Neural cell (in vitro differentiated cells): ENCODE data around the gene RNF144A. TPM values are rescaled to one million over a fixed set of nuclear protein-coding genes. Genes with fewer than 3 reads are reported as not detected.
A peak's percentile ranks its signal among the peaks of the same experiment; 100 is the strongest.

Source experiments
- H2AFZ ChIP-seq: fragments of 200-600, 300-800 bp; sonication (generic), shearing (Covaris generic); 2 replicates; pipeline ENCODE4 v1.6.0; 2014; ENCODE audit warnings: low read depth, mild to moderate bottlenecking, antibody characterized with exemption, low read length, moderate library complexity
- H3F3A ChIP-seq: fragments of 200-600 bp; shearing (Covaris generic); 2 replicates; pipeline ENCODE4 v1.6.1; 2016; ENCODE audit warnings: mild to moderate bottlenecking, moderate library complexity, mixed read lengths, antibody characterized with exemption, low read length; ENCODE audit not compliant: insufficient read depth, poor library complexity, severe bottlenecking
- H3K27ac ChIP-seq: fragments of 200-600, 300-800 bp; sonication (generic), shearing (Covaris generic); 2 replicates; pipeline ENCODE4 v1.5.1; 2014; ENCODE audit warnings: mild to moderate bottlenecking, low read length, moderate library complexity
- H3K27me3 ChIP-seq: fragments of 300-800, 200-600 bp; sonication (generic), shearing (Covaris generic); 2 replicates; pipeline ENCODE4 v1.6.0; 2014; ENCODE audit warnings: mild to moderate bottlenecking, low read depth, low read length, moderate library complexity; ENCODE audit not compliant: insufficient read depth
- H3K36me3 ChIP-seq: fragments of 300-800, 200-600 bp; sonication (generic), shearing (Covaris generic); 2 replicates; pipeline ENCODE4 v1.5.1; 2014; ENCODE audit warnings: mild to moderate bottlenecking, antibody characterized with exemption, low read length, moderate library complexity; ENCODE audit not compliant: insufficient read depth
- H3K4me2 ChIP-seq: fragments of 300-800, 200-600 bp; sonication (generic), shearing (Covaris generic); 2 replicates; pipeline ENCODE4 v1.6.0; 2014; ENCODE audit warnings: mild to moderate bottlenecking, low read length
- H3K4me3 ChIP-seq: fragments of 300-800, 200-600 bp; sonication (generic), shearing (Covaris generic); 2 replicates; pipeline ENCODE4 v1.5.1; 2014; ENCODE audit warnings: mild to moderate bottlenecking, low read length, moderate library complexity
- H3K79me2 ChIP-seq: fragments of 200-600 bp; shearing (Covaris generic); replicated peaks from 2 replicates; pipeline ENCODE4 v1.6.0; 2014; ENCODE audit warnings: mild to moderate bottlenecking, low read length, moderate library complexity; ENCODE audit not compliant: insufficient read depth
- H3K9ac ChIP-seq: fragments of 300-800, 200-600 bp; sonication (generic), shearing (Covaris generic); 2 replicates; pipeline ENCODE4 v1.6.1; 2016; ENCODE audit warnings: mild to moderate bottlenecking, low read length, mixed read lengths
- H3K9me2 ChIP-seq: fragments of 200-600 bp; shearing (Covaris generic); 2 replicates; pipeline ENCODE4 v1.6.1; 2016; ENCODE audit warnings: mild to moderate bottlenecking, low read length, mixed read lengths; ENCODE audit not compliant: insufficient read depth
- H3K9me3 ChIP-seq: fragments of 200-600, 300-800 bp; sonication (generic), shearing (Covaris generic); 2 replicates; pipeline ENCODE4 v1.6.1; 2016; ENCODE audit warnings: mild to moderate bottlenecking, mixed run types, low read length, moderate library complexity, mixed read lengths
- H4K20me1 ChIP-seq: fragments of 200-600 bp; shearing (Covaris generic); 2 replicates; pipeline ENCODE4 v1.6.1; 2016; ENCODE audit warnings: mild to moderate bottlenecking, mixed run types; ENCODE audit not compliant: insufficient read depth
- CTCF ChIP-seq: fragments of 450-650 bp; IDR thresholded peaks from 2 replicates; pipeline ENCODE4 v1.5.1; 2014; ENCODE audit warnings: antibody characterized with exemption, mild to moderate bottlenecking, moderate library complexity; ENCODE audit not compliant: poor library complexity, severe bottlenecking
- EP300 ChIP-seq: fragments of 450-650 bp; conservative IDR thresholded peaks from 2 replicates; pipeline ENCODE4 v1.6.1; 2014; ENCODE audit warnings: antibody characterized with exemption, mild to moderate bottlenecking, moderate library complexity; ENCODE audit not compliant: poor library complexity, severe bottlenecking
- EZH2 ChIP-seq: fragments of 200-600, 300-800 bp; shearing (Covaris generic), sonication (generic); IDR thresholded peaks from 2 replicates; pipeline ENCODE4 v1.6.1; 2014; ENCODE audit warnings: antibody characterized with exemption, low read length, borderline replicate concordance, mild to moderate bottlenecking; ENCODE audit not compliant: insufficient read depth, poor library complexity, severe bottlenecking
- MXI1 ChIP-seq: fragments of 450-650 bp; conservative IDR thresholded peaks from 2 replicates; pipeline ENCODE4 v1.6.1; 2014; ENCODE audit warnings: antibody characterized with exemption, mild to moderate bottlenecking; ENCODE audit not compliant: poor library complexity, severe bottlenecking
- POLR2AphosphoS5 ChIP-seq: IDR thresholded peaks from 2 replicates; pipeline ENCODE4 v1.6.1; 2012
- RAD21 ChIP-seq: fragments of 450-650 bp; conservative IDR thresholded peaks from 2 replicates; pipeline ENCODE4 v1.6.1; 2014; ENCODE audit warnings: antibody characterized with exemption, mild to moderate bottlenecking, moderate library complexity
- REST ChIP-seq: IDR thresholded peaks from 2 replicates; pipeline ENCODE4 v1.6.1; 2012; ENCODE audit warnings: borderline replicate concordance
- SMC3 ChIP-seq: fragments of 450-650 bp; conservative IDR thresholded peaks from 2 replicates; pipeline ENCODE4 v1.6.1; 2014; ENCODE audit warnings: antibody characterized with exemption, mild to moderate bottlenecking, moderate library complexity; ENCODE audit not compliant: poor library complexity
- TAF1 ChIP-seq: IDR thresholded peaks from 2 replicates; pipeline ENCODE4 v1.6.1; 2012; ENCODE audit warnings: low read depth
- polyA plus RNA-seq: library from polyadenylated mRNA; depleted of rRNA; stranded (reverse); fragments of >200 nt; gene quantifications from 2 replicates; pipeline ENCODE4 v1.2.3, GENCODE V29; 2014

RNF144A gene
- polyA plus RNA-seq, 1 donor from 2014 or later: 26.9 TPM

GRCh38 chr2:6916736-6917070 is 509 bp upstream of the RNF144A start:
- Histone ChIP-seq H3K27me3 (no peaks in the 10 kb centered on the region), H3K4me2 (no peak overlapping the region), H4K20me1 (no peaks in the 10 kb centered on the region), H3K9ac (peak overlapping the region; percentile 58), H3K9me3 (no peaks in the 10 kb centered on the region), H3K27ac (peak overlapping the region; percentile 44), H3K36me3 (no peaks in the 10 kb centered on the region), H3K4me3 (peak overlapping the region; percentile 63), H3K79me2 (peaks cover 30% of the 10 kb centered on the region), H3F3A (no peaks in the 10 kb centered on the region), H3K9me2 (no peaks in the 10 kb centered on the region), H2AFZ (no peak overlapping the region)
- TF ChIP-seq RAD21 (no peak), EZH2 (no peak), EP300 (no peak), POLR2AphosphoS5 (no peak), CTCF (no peak), MXI1 (no peak), SMC3 (no peak), REST (no peak), TAF1 (no peak)

GRCh38 chr2:6917761-6918421 is 679 bp downstream of the RNF144A start:
- TF ChIP-seq REST (no peak), MXI1 (peak; percentile 16)
- Histone ChIP-seq H3K4me3 (peak overlapping the region; percentile 93), H3K9me3 (no peaks in the 10 kb centered on the region), H3K9ac (peak overlapping the region; percentile 78), H3K27ac (peak overlapping the region; percentile 39), H4K20me1 (no peaks in the 10 kb centered on the region), H3K27me3 (no peaks in the 10 kb centered on the region), H2AFZ (peak overlapping the region; percentile 21), H3K79me2 (peaks cover 36% of the 10 kb centered on the region), H3K9me2 (no peaks in the 10 kb centered on the region), H3K4me2 (peak overlapping the region; percentile 44), H3F3A (no peaks in the 10 kb centered on the region), H3K36me3 (no peaks in the 10 kb centered on the region)
